HFFc6 (cell line): ENCODE results near the gene GOLGA5. TPM values are rescaled to one million over a fixed set of nuclear protein-coding genes. Genes with fewer than 3 reads are reported as not detected.
A peak's percentile ranks its signal among the peaks of the same experiment; 100 is the strongest.

Experiments
- DNase-seq: peaks from one replicate; pipeline ENCODE4 v3.0.0-alpha.2; 2018
- H3K27ac Mint-ChIP-seq: 2 replicates; pipeline ENCODE4 v1.8.0; 2020; ENCODE audit warnings: mild to moderate bottlenecking, mixed read lengths
- H3K27me3 Mint-ChIP-seq: 2 replicates; pipeline ENCODE4 v1.8.0; 2021; ENCODE audit warnings: mild to moderate bottlenecking, moderate library complexity, mixed read lengths; ENCODE audit not compliant: insufficient read depth
- H3K36me3 Mint-ChIP-seq: 2 replicates; pipeline ENCODE4 v1.8.0; 2021; ENCODE audit warnings: low read depth, mixed read lengths
- H3K4me1 Mint-ChIP-seq: 2 replicates; pipeline ENCODE4 v1.8.0; 2020; ENCODE audit warnings: low read depth, mixed read lengths
- H3K4me3 Mint-ChIP-seq: 2 replicates; pipeline ENCODE4 v1.8.0; 2020; ENCODE audit warnings: mild to moderate bottlenecking, moderate library complexity, mixed read lengths
- H3K9me3 Mint-ChIP-seq: 2 replicates; pipeline ENCODE4 v1.8.0; 2020; ENCODE audit warnings: mild to moderate bottlenecking, mixed read lengths
- CTCF ChIP-seq: fragments of 200-600 bp; sonication (generic); IDR thresholded peaks from 2 replicates; pipeline ENCODE4 v1.5.0; 2021; ENCODE audit warnings: antibody characterized with exemption, mild to moderate bottlenecking
- total RNA-seq, 6 experiments: library from RNA; stranded (reverse); fragmentation: NEBNext Ultra II Directional; extraction: Animal tissue kit (Norgen Biotek cat#: 25700); gene quantifications; 2 replicates in 1 of 6; 3 replicates in 5 of 6; pipeline ENCODE4 v1.2.3, GENCODE V29; 2021

Gene GOLGA5
- total RNA-seq, 6 experiments from 2014 or later: 41.1 to 50.7 (median 48.3) TPM

DNA sequence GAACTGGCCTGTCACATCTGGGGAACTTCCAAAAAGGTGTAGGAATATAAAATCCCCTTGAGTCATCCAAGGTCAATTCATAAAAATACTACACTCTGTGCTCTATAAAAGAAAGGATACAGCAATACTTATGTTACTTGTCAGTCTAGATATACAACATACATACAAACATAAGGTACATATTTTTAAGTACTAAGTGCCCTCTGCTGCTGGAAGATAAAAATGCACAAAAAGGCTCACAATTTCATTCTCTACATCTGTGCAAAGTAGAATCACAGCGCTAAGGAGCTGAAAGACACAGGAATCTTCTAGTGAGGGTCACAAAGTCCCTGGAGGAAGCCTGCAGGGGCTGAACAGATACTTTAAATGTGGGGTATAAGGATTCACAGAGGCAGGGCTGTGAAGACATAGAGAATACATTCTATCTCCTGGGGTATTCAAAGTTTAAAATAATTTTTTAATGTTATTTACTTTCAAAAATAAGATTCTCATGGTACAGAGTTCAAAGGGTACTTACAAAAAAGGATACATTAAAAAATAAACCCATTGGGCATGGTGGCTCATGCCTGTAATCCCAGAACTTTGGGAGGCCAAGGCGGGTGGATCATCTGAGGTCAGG is 10.2 kb upstream of the GOLGA5 start:
- TF ChIP-seq CTCF: peak; percentile 78
- peaks cover 3% of the 10 kb centered on the region for H3K27me3 Mint-ChIP-seq
- H3K4me1 Mint-ChIP-seq: peaks cover 39% of the 10 kb centered on the region
- DNase-seq: peak; percentile 70
- H3K27ac Mint-ChIP-seq: 0 out of 2 replicates have a peak overlapping the region, but pooled peaks have one; percentile 60
- peaks cover 10% of the 10 kb centered on the region for H3K36me3 Mint-ChIP-seq
- no peak overlapping the region for H3K4me3 Mint-ChIP-seq
- peaks cover 16% of the 10 kb centered on the region for H3K9me3 Mint-ChIP-seq

- peak; percentile 53 for TF ChIP-seq CTCF
- H3K27me3 Mint-ChIP-seq: peaks cover 3% of the 10 kb centered on the region
- H3K36me3 Mint-ChIP-seq: peaks cover 27% of the 10 kb centered on the region
- DNase-seq: peak; percentile 78
- peaks cover 35% of the 10 kb centered on the region for H3K9me3 Mint-ChIP-seq
- H3K4me3 Mint-ChIP-seq: peak overlapping the region; percentile 50; the same call in 1 of the 2 replicates
- H3K27ac Mint-ChIP-seq: peak overlapping the region; percentile 94
- peaks cover 30% of the 10 kb centered on the region for H3K4me1 Mint-ChIP-seq
Observed at GRCh38 chr14:92785667-92786426, 8.3 kb upstream of the GOLGA5 start.

DNA sequence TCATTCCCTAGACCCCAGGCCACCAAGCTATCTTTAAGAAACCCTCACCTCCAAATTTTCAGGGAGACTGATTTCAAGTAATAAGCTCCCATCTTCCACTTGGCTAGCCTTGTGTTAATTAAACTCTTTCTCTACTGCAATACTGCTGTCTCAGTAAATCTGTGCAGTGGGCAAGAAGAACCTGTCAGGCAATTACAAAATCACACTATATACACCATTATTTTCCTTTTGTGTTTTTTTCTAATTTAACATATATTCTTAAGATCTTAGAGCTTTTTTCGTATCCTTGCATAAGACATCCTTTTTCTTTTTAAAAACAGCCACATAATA is 7.7 kb upstream of the GOLGA5 start:
- no peak for TF ChIP-seq CTCF
- peaks cover 28% of the 10 kb centered on the region for H3K4me1 Mint-ChIP-seq
- peak overlapping the region; percentile 50; the same call in 1 of the 2 replicates for H3K4me3 Mint-ChIP-seq
- peaks cover 27% of the 10 kb centered on the region for H3K36me3 Mint-ChIP-seq
- no peak for DNase-seq
- H3K27ac Mint-ChIP-seq: peak overlapping the region; percentile 94
- peaks cover 3% of the 10 kb centered on the region for H3K27me3 Mint-ChIP-seq
- H3K9me3 Mint-ChIP-seq: peaks cover 39% of the 10 kb centered on the region

GRCh38 chr14:92787554-92787953 is 6.6 kb upstream of the GOLGA5 start:
- TF ChIP-seq CTCF: no peak
- H3K36me3 Mint-ChIP-seq: peaks cover 27% of the 10 kb centered on the region
- H3K27ac Mint-ChIP-seq: no peak overlapping the region
- H3K4me1 Mint-ChIP-seq: peaks cover 28% of the 10 kb centered on the region
- DNase-seq: no peak
- peaks cover 3% of the 10 kb centered on the region for H3K27me3 Mint-ChIP-seq
- no peak overlapping the region for H3K4me3 Mint-ChIP-seq
- peaks cover 39% of the 10 kb centered on the region for H3K9me3 Mint-ChIP-seq

DNA sequence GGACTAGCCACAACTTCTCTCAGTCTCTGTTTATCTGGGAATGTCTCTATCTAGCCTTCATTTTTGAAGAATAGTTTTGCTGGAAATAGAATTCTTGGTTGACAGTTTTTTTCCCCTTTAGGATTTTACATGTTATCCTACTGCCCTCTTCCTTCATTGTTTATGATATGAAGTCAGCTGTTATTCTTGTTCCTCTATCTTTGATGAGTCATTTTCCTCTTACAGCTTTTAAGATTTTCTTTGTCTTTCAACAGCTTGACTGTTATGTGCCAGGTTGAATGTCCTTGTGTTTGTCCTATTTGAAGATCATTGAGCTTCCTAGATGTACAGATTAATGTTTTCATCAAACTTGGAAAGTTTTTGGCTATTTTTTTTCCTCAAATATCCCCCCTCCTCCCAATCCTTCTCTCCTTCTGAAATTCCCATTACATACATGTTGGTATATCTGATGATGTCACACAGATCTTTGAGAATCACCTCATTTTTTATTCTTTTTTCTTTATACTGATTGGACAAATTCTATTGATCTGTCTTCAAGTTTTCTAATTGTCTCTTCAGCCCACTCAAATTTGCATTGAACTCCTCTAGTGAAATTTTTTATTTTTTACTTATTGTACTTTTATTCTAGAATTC is 4.5 kb upstream of the GOLGA5 start:
- Mint-ChIP-seq H3K4me1 (peaks cover 33% of the 10 kb centered on the region), H3K27me3 (peaks cover 2% of the 10 kb centered on the region), H3K36me3 (peaks cover 33% of the 10 kb centered on the region), H3K27ac (no peak overlapping the region), H3K9me3 (peaks cover 39% of the 10 kb centered on the region), H3K4me3 (no peak overlapping the region)
- DNase-seq: no peak
- TF ChIP-seq CTCF: no peak
